ENCODE results near the gene CACNA1A.
"Not testable (repeated sequence)": the region's sequence is repeated elsewhere in the genome, so short reads cannot be mapped to it uniquely, and the experiment has no call there.

The CACNA1A gene

GRCh38 chr19:13420780-13421179, 85.5 kb downstream of the CACNA1A start:
- DNase-seq: no peak

GRCh38 chr19:13417054-13417453, 89.2 kb downstream of the CACNA1A start:
- no peak for DNase-seq

- DNase-seq: no peak
Measured at GRCh38 chr19:13411899-13412298, 94.4 kb downstream of the CACNA1A start.

- no peak for DNase-seq
Measured at GRCh38 chr19:13410946-13411345, 95.3 kb downstream of the CACNA1A start.

DNA sequence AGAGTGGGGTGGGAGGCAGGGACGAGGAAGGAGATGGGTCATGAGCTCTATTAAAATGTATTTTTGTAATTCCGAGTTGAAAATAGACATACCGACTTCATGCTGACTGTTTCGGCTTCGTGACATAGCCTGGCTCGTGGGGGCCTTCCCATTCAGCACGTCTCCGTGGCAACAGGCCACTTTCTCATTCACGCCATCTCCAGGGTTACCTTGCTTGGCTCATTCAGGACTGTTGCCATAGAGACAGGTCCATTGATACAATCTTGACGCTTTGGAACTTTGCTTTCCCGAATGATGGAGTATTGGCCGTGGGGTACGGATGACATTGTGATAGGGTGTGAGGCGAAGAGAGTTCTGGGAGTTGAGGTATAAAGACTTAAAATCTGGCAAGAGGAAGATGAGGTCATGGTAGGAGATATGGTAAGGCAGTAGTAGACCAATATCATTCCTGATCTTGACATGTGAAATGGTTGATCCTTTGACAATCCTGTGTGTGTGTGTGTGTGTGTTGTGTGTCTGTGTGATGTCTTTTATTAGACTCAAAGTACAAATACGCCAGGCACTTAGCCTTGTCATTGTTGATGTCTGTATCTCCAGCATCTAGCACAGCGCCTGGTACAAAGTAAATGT, 97.3 kb downstream of the CACNA1A start:
- DNase-seq: no peak

- DNase-seq: no peak
Measured at GRCh38 chr19:13404236-13404635, 102.0 kb downstream of the CACNA1A start.

DNA sequence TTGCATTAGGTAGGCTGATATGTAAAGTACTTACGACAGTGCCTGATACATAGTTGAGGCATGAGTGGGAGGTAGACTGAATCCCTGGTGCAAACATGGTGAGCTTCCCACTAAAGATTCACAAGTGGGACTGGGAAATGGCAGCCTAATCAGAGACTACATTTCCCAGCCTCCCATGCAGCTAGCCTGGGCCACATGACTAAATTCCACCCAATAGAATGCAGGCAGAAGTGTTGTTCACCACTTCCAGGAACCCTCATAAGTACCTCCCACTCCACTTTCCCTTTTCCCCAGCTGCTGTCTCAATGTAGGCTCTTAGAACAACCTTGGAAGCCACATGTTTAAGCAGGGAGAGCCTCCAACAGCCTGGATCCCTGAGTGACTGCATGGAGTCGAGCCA, 104.9 kb downstream of the CACNA1A start:
- DNase-seq: peak in 1 of 2 experiments; percentile 2

GRCh38 chr19:13400296-13400695, 106.0 kb downstream of the CACNA1A start:
- DNase-seq: no peak

GRCh38 chr19:13399746-13400145, 106.5 kb downstream of the CACNA1A start:
- DNase-seq: no peak

GRCh38 chr19:13398780-13399726, 107.2 kb downstream of the CACNA1A start:
- no peak for DNase-seq

DNA sequence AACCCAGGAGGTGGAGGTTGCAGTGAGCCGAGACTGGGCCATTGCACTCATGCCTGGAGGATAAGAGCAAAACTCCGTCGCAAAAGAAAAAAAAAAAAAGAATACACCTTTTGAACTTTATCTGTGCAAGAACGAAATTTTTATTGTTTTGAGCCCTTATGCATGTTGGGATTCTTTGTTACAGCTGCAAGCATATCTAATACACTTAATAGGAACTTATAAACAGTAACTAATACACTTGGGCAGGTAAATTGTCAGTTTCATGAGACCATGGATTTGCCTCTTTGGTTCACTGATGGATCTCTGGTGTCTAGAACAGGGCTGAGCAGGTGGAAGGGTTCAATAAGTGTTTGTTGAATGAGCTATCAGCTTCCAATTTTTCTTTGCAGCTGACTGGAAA, 108.1 kb downstream of the CACNA1A start:
- no peak for DNase-seq

GRCh38 chr19:13396250-13397080, 109.8 kb downstream of the CACNA1A start:
- DNase-seq: peak in 1 of 2 experiments; percentile 3

DNA sequence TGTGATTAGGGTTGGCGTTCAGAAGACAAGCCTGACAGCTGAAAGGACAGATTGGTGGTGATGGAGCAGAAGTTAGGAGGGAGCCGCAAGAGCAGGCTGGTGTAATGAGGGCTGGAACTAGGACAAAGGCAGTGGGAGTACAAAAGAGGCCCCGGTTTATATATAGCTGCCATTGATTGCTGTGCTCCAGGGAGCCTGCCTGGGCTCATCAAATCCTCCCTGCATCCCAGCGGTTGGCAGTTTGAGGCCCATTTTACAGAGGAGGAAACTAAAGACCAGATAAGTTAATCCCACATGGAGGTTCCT, 123.7 kb downstream of the CACNA1A start:
- no peak for DNase-seq

DNA sequence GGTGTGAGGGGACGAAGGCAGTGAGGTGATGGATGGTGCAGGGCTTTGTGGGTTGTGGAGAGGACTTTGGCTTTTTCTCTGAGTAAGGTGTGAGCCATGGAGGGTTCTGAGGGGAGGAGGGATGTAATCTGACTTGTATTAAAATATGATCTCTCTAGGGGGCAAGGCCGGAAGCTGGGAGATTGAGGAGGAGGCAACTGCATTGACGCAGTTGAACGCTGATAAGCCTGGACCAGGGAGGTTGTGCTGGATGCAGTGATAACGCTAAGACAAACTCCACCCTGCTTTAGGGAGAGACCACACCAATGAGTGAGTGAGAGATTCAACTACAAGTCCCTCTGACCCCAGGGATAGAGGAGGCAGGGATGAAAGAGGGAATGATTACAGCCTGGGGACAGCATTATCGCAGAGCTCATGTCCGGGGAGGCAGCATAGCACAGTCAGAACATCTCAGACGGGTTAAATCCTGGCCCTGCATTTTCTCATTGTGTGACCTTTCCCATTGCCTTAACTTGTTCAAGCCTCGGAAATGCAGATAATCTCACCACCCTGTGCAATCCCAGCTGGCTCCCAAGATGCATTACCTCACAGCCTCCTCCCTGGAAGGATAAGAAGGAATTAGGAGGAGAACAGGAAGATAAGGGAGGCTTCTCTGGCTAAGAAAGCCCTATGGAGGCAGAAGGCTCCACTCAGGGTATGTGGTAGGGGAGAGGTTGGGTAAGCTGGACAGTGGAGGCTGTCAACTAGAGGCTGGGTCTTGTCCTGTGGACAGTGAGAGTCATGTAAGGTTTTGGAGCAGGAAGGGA, 124.2 kb downstream of the CACNA1A start:
- no peak for DNase-seq

DNA sequence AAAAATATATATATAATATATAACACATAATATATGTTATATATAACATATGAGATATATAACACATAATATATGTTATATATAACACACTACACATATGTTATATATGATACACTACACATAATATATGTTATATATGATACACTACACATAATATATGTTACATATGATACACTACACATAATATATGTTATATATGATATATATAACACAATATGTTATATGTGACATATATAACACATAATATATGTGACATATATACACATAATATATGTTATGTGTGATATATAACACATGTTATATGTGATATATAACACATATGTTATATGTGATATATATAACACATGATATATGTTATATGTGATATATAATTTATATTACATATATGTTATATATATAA, 129.7 kb downstream of the CACNA1A start:
- DNase-seq: no peak

GRCh38 chr19:13373599-13373998, 132.7 kb downstream of the CACNA1A start:
- DNase-seq: no peak

DNA sequence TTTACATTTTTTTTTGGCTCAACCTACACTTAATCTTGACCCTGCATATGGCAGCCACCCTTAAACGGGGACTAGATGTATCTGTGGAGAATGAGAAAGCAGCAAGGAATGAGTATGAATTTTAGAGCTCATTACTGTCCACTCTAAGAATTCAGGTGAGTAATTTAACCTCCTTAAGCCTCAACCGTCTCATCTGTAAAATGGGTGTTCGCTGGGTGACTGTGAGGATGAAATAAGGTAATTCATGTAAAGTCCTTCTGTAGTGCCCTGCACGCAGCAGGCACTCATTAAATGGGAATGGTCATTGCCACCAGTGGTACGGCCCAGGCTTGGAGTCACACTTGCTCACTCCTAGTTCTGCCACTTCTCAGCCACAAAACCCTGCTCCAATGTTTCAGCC, 135.3 kb downstream of the CACNA1A start:
- DNase-seq: no peak

DNA sequence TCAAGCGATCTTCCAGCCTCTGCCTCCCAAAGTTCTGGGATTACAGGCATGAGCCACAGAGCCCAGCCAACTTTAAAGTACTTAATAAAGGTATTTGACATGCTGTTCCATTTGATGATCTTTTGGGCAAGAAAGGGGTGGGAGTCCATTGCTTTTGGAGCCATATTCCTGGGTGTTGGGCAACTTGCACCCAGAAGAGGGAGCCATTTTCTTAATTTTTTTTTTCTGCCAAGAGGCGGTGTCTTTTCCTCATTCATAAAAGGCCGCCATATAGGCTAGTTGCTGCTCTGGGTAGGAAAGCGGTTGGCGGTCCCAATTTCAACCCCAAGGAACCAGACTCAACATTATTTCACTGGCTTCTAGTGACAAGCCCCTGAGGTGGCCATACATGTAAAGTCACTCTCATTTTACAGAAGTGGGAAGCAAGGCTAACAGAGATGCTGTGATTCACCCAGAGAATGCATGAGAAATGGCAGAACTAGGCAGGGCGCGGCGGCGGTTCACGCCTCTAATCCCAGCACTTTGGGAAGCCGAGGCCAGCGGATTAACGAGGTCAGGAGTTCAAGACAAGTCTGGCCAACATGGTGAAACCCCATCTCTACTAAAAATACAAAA, 139.6 kb downstream of the CACNA1A start:
- no peak for DNase-seq

- DNase-seq: no peak
Measured at GRCh38 chr19:13363954-13364353, 142.3 kb downstream of the CACNA1A start.

DNA sequence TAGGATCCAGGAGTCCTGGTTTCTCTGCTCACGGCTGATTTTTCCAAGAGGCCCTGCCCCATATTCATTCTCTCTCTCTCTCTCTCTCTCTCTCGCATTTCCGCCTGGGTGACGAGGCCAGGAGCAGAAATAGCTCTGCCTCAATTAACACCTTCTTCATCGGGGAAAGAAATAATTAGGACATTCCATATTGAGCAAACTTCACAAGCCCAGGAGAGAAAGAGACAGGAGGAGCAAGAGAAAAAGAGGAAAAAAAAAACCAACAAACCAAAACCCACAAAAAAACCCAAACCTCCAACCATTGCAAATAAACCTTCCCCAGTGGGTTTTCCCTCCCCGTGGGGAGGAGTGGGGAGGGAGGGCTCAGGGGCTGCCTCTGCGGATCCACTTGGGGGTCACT, 143.0 kb downstream of the CACNA1A start:
- no peak for DNase-seq

DNA sequence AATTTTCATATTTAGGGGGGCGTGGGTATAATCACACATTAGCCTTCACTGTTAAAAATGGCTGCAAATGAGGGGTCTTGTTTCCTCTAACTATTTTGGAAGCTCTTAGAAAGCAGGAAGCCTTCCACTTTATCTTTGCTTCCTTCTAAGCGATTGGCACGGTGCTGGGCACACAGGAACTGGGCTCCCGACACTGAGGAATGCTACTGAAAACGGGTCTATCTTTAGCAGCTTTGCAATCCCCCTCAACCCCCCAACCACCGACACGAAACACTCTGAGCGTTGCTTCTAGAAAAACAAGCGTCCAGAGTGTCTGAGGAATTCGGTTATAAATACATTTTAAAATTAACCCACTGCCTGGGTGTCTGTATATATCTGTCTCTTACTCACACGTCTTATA, 143.6 kb downstream of the CACNA1A start:
- no peak for DNase-seq

DNA sequence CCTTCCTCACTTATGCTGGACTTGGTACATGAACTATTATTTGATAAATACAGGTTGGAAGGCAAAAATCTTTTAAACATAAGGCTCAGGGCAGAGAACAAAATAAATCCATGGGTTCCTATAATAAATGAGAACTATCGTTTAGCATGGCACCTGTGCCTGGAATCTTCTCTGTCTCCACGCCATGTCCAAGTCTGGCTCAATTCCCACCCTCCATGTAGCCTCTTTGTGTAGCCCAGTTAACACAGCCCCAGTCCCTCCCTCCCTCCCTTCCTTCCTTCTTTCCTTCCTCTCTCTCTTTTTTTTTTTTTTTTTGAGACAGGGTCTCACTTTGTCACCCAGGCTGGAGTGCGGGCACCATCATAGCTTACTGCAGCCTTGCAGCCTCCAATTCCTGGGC, 144.6 kb downstream of the CACNA1A start:
- DNase-seq: not testable (repeated sequence)

All from activated CD4-positive, alpha-beta T cell treated with anti-CD3 and anti-CD28 coated beads, Interleukin-2, amount 50 U/mL, for 48 hours (primary cell).